Midbrain (tissue), 1 donor: ENCODE measurements around the gene TMEM184A.

Source experiments
- DNase-seq: peaks from one replicate; lab custom pipeline; 2025; lab: John Stamatoyannopoulos, UW

TMEM184A gene

GRCh38 chr7:1539181-1539881, 16.7 kb downstream of the TMEM184A start:
- no peak for DNase-seq

DNA sequence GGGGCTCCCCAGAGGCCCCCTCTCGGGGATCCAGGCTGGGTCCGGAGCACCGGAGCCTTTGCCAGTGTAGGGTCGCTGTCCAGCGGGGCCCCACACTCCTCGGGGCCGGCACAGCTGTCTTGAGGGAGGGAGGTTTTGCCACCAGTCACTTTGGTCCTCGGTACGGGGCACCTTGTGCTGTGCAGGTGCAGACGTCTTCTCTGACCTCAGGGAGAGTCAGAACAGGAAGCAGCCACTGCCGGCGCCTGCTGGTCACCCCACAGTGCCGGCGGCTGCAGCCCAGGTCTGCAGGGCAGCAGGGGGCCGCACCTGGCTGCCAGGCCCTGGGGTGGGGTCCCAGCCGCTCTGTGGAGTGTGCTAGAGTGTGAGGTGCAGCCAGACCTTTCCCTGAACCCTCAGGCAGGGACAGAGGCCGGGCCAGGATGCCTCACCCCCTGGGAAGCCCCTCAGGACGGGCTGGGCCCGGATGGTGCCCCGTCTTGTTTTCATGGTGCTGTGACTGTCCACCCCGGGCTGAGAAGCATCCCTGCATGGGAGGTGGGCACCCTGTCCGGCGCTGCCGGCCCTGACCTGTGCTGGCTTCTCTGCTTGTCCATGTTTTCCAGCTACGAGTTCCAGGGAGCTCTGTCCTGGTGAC, 17.3 kb downstream of the TMEM184A start:
- DNase-seq = no peak

DNA sequence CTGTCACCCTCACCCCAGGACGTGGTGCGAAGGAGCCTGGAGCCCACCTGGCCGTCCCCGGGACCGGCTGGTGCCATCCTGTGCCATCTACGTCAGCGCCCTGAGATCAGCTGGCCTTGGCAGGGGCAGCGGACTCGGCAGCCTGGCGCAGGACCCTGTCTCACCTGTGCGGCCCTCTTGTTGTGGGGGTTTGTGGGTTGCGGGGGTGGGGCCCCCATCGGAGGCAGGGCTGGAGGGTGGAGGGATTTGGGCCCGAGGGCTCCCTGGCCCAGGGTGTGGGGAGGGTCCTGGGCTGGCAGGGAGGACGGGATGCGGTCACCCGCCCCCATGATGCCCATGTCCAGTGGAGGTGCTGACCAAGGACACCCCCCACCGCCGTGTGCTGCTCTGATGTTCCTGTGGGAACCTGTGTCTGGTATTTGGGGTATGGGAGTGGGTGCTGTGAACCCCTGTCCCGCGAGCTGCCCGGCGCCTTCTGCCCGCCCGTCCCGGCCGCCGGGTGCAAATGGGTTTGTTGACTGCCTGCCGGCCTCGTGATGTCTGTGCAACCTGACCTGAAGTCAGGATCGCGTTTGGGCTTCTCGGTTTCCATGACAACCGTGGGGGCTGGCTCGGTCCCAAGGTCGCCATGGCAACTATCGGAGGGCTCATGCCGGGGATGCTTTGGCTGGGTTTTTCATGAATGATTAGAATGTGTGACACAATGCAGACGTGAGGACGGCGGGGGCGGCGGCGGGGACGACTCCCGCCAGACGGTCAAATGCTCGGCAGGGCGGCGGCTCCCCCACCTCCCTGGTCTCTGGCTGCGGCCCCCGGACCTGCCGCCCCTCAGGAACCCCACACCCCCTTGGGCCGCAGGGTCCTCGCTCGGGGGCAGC, 18.2 kb downstream of the TMEM184A start:
- DNase-seq = peak; percentile 45

DNA sequence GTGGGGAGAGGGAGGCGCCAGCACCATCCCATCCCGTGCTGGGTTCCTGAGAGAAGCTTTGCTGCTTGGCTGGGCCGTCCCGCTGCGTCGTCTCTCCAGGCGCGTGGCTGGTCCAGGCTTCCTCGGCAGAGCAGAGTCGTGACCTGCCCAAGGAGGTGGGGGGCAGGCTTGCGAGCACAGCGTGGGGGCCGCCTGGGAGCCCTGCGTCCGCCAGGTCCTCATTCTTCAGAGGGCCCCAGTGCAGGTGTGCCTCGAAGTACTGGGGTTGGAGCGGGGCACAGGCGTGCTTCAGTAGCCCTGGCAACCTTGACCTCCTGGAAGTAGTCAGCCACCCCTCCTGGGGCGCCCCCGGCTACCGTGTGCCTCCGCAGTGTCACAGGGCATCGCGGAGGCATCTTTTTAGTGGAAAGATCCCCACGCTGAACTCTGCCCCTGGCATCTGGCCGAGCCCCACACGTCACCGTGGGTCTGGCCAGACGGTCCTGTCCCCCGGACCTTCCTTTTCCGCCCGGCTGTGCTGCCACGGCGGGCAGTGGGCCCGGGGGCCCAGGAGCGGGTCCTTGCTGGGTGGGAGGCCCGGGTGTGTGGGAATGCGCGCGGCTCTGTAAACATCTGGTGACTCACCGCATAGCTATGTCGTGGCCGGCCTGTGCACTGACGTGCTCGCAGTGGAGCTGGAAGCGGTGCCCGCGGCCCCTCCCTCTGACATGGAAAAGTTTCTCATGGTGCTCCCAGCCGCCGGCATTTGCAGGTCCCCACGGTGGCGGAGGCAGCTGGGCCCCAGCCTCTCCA, 19.1 kb downstream of the TMEM184A start:
- DNase-seq = peak; percentile 42

DNA sequence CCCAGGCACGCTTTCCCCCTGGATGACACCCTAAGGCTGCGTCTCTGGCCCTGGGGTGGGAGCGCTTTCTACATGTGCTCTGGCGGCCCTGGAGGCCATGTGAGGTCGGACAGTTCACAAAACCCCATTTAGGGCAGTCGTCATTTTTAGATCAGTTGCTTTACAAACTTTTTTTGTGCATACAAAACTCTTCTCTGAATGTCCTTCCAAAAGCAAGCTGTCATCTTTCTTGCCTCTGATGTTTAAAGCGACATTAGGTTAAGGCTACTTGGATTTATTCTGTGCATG, 19.6 kb downstream of the TMEM184A start:
- no peak for DNase-seq

GRCh38 chr7:1535701-1536454, 20.1 kb downstream of the TMEM184A start:
- no peak for DNase-seq

GRCh38 chr7:1535100-1535458, 20.9 kb downstream of the TMEM184A start:
- no peak for DNase-seq

DNA sequence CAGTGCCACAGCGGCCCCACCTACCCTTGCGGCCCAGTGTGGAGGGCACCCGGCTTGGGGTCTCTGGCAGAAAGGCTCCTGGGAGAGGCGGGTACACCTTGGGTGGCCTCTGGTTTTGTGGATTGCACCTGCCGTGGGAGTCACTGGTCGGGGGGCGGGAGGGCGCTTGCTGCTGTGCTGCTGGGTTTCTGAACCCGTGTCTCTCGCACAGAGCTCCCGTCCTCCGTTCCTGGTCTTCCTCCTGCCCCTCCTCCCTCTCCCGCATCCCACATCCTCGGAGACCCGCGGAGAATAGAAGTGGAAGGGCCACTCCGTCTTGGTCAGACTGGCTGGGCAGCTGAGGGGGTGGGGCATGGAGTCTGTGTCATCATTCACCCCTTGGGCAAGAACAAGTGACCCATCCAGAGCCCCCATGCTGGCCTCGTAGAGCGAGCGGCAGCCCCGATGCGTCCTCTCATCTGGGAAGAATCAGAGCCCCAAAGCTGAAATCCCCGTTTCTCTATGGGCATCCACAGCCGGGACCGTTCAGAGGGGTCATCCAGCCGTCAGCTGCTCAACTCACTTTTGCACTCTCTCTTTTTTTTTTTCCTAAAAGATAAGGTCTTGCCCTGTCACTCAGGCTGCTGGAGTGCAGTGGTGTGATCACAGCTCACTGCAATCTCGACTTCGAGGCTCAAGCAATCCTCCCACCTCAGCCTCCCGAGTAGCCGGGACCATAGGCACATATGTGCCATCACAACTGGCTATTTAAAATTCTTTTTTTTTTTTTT, 21.5 kb downstream of the TMEM184A start:
- DNase-seq = no peak

GRCh38 chr7:1533547-1534329, 22.3 kb downstream of the TMEM184A start:
- no peak for DNase-seq

DNA sequence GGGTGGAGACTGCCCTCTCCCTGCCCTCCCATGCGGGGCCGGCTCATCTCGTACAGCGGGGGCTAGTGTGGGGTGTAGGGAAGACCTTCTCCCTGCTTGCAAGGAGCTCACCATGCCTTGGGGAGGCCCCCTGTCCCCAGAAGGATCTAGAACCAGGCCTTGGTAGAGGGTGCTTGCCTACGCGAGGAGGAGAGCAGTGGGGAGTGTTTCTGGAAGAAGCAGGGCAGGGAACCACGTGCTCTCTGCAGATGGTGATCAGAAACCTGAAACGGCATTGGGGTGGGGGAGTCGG, 22.8 kb downstream of the TMEM184A start:
- DNase-seq = no peak

DNA sequence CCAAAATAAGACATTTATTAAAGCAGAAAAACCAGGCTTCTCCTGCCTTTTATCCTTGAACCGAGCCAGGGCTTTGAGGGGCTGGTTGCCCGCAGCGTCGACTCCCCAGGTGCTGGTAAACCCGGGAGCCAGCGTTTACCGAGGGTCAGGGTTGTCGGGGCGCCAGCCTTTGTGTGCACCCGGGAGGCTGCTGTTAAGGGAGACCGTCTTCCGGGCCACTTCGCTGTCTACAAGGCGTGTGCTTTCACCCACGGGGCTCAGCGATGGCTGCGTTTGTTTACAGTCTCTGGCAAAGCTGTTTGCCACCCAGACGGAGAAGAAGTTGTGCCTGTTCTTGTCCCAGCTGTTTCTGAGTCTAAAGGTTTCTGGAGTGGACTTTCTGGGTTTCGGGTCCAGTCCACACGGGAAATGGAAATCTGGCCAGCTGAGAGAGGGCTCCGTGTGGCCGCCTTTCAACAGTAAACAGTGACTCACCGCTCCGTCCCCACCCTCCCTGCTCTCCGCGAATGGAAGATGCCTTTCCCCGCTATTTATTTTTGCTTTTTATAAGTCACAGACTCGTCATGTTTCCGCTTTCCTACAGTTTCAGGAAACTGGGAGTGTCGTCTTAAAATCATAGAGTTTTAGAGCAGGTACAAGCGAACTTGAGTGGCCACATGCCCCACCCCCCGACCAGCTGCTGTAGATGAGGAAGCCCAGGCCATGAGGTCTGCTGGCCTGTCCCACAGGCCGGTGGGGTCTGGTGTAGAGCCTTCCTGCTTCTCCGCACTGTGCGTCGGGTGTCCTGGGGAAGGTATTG, 23.4 kb downstream of the TMEM184A start:
- DNase-seq = peak; percentile 26

DNA sequence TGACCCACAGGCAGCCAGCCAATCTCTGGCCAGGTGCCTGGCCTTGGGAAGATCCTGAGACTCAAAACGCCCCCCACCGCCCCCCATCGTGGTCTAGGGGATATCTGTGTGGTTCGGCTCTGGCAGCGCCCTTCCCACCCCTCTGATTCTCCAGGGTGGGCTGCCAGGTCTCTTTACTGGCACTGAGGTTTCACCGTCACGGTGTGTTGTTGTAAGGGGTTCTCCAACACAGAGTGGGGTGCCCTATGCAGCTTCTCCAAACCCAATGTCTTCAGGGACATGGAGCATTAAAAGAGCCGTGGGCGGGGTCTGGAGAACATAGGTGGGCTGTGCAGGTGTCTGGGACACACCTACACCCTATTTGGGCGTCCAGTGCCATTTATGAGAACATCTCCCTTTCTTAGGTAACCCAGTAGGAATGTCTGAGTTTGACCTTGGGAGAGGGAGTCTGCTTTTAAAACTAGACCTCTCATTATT, 24.0 kb downstream of the TMEM184A start:
- no peak for DNase-seq

DNA sequence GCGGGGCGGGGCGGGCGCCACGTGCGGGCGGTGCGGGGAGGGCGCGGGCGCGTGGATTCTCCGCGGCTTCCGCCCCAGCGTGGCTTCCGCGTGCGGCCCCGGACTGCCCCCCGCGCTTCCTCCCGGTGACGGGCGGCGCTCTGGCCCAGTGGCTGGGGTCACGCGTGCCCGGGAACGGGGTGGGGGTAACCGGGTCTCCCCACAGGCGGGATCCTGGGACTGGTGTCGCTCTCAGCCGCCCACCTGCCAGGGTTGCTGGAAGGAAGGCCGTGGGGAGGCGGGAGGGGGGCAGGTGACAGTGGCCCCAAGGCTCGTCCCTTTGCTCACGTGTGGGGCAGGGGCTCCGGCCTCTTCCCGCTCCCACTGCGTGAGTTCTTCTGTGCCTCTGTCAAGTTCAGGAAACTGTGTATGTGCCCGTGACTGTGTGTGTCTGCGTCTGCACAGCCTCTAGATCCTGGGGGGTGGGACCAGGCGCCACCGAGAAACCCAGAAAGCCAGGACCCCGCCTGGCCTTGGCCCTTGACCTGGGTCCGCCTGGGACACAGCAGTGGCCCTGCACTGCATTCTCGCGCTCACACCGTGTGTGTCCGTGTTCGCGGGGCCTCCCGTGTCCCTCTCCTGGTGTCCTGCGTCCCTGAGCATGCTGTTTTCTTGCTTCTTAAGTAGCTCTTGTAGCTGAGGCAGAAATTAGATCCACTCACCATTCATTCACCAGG, 24.6 kb downstream of the TMEM184A start:
- DNase-seq = no peak

- DNase-seq = no peak
Observed at GRCh38 chr7:1530946-1531262, 25.1 kb downstream of the TMEM184A start.

- no peak for DNase-seq
Observed at GRCh38 chr7:1529383-1530116, 26.5 kb downstream of the TMEM184A start.

- no peak for DNase-seq
Observed at GRCh38 chr7:1526271-1526754, 29.7 kb downstream of the TMEM184A start.

DNA sequence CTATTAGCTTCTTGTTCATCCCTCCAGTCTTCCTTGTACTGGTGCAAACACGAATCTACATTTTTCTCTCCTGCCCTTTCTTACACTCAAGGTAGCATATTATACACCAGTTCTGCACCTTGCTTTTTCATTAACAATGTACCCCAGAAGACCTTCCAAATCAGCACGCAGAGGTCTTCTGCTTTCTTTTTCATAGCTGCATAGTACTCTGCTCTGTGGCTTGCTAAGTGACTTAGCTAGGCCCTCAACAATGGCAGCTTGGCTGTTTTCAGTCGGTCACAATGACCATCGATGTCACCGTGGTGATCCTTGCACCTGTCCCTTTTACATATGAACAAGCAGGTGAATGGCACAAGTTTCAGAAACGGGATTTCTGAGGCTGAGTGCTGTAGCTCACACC, 30.6 kb downstream of the TMEM184A start:
- no peak for DNase-seq

DNA sequence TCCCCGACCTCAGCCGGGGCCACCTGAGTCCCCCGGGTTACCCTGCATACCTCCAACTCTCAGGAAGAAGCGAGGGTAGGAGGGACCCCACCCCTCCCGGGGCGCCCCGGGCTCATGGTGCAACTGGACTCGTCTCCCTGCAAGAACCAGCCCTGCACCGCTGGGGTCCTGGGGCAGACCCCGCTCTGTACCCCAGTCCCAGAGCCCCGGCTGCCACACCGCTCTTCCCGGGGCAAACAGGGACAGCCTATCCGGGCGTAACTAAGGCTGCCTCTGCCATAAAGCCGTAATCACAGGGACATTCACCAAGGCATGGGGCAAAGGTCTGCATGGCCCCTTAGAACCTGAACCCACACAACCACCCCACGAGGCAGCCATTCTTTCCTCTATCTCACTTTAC, 32.2 kb downstream of the TMEM184A start:
- no peak for DNase-seq
